Vagina (tissue), 2 donors: ENCODE measurements around the gene BAG5. TPM values are rescaled to one million over a fixed set of nuclear protein-coding genes. Genes with fewer than 3 reads are reported as not detected.

Experiments used
- DNase-seq, 2 donors: peaks; one replicate each; pipeline ENCODE4 v3.0.0-alpha.2; 2017; ENCODE audit errors: extremely low spot score in 2 of 2
- H3K27ac ChIP-seq: fragments of 200-600 bp; sonication (generic); one replicate; pipeline ENCODE4 v1.5.1; 2019
- H3K27me3 ChIP-seq: fragments of 200-600 bp; sonication (generic); one replicate; pipeline ENCODE4 v1.5.1; 2019
- H3K36me3 ChIP-seq, 2 donors: fragments of 200-600 bp; sonication (generic); one replicate each; pipeline ENCODE4 v1.5.1; 2017 to 2019
- H3K4me1 ChIP-seq: fragments of 200-600 bp; sonication (generic); one replicate; pipeline ENCODE4 v1.5.1; 2019
- H3K4me3 ChIP-seq, 2 donors: fragments of 200-600 bp; sonication (generic); 1 replicate in 1 of 2; 2 replicates in 1 of 2; pipeline ENCODE4 v1.5.1; 2016 to 2019
- H3K9me3 ChIP-seq: fragments of 200-600 bp; sonication (generic); one replicate; pipeline ENCODE4 v1.5.1; 2019
- CTCF ChIP-seq, 3 experiments: fragments of 450-650 bp in 2 of 3; fragments of 200-600 bp in 1 of 3; sonication (generic) in 1 of 3; IDR thresholded peaks; one replicate each; pipeline ENCODE4 v1.5.1; 2017 to 2019; ENCODE audit warnings: antibody characterized with exemption in 3 of 3, mild to moderate bottlenecking in 2 of 3, moderate library complexity in 2 of 3
- POLR2A ChIP-seq, 2 donors: fragments of 450-650 bp; IDR thresholded peaks; one replicate each; pipeline ENCODE4 v1.6.1; 2017; ENCODE audit warnings: antibody characterized with exemption in 2 of 2, mild to moderate bottlenecking in 2 of 2, moderate library complexity in 2 of 2
- POLR2AphosphoS5 ChIP-seq, 2 donors: sonication (generic); formaldehyde crosslinking; IDR thresholded peaks; one replicate each; pipeline ENCODE4 v1.9.0; 2017; ENCODE audit warnings: antibody characterized with exemption in 2 of 2, mild to moderate bottlenecking in 2 of 2, low read depth in 1 of 2; ENCODE audit not compliant: insufficient read depth in 1 of 2
- intact Hi-C: fragments of 100-400 bp; cut with DNase I; formaldehyde crosslinking; loops from one replicate; pipeline ENCODE4 v1.15.1; 2023
- total RNA-seq: library from RNA; depleted of rRNA; stranded (reverse); fragments of >200 nt; gene quantifications from one replicate; pipeline ENCODE4 v1.2.3, GENCODE V29; 2016

The BAG5 gene
- total RNA-seq, 1 donor from 2014 or later: 21.6 TPM

GRCh38 chr14:103520657-103521437 lies 41.6 kb downstream of the BAG5 start:
- TF ChIP-seq CTCF (IDR thresholded peaks at IDR 0.05): peak; percentile 18 to 69 (median 44)
- peak; percentile 9 to 86 for TF ChIP-seq POLR2AphosphoS5 (IDR thresholded peaks at IDR 0.05; ENCODE audit: insufficient read depth in 1 of 2, low read depth in 1 of 2)
- TF ChIP-seq POLR2A (IDR thresholded peaks at IDR 0.05): no peak
- intact Hi-C loops: loop anchor here (2.0 kb wide), 1 partner anchor 30 kb away; no protein-coding TSS in a partner anchor
- H3K4me1 ChIP-seq: peaks cover 51% of the 10 kb centered on the region

DNA sequence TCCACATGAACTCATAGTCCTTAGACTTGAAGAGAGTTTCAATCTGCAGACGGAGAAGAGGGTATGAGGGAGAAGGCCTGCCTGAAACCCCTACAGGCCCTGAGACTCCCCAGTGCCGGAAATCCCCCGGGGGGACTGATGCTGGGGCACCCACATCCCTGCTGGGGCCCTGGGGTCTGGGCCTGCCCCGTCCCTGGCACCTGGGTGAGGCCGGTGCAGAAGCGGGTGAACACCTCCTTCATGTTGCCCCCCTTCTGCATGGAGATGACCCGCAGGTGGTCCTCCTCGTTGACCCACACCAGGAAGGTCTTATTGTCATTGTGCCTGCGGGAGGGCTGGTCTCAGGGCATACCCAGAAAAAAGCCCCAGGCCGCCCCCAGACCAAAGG lies 42.2 kb downstream of the BAG5 start:
- Histone ChIP-seq H3K9me3 (no peaks in the 10 kb centered on the region), H3K4me1 (peaks cover 51% of the 10 kb centered on the region), H3K4me3 (peak overlapping the region; percentile 56 to 65), H3K36me3 (no peaks in the 10 kb centered on the region), H3K27me3 (no peaks in the 10 kb centered on the region), H3K27ac (peak overlapping the region; percentile 90)
- intact Hi-C loops: loop anchor here (2.0 kb wide), 1 partner anchor 31 kb away; no protein-coding TSS in a partner anchor
- no peak for DNase-seq
- TF ChIP-seq POLR2A (IDR thresholded peaks at IDR 0.05) (no peak), CTCF (IDR thresholded peaks at IDR 0.05) (no peak), POLR2AphosphoS5 (IDR thresholded peaks at IDR 0.05; ENCODE audit: insufficient read depth in 1 of 2, low read depth in 1 of 2) (no peak)

More at GRCh38 chr14:103520657-103521437, 41.6 kb downstream of the BAG5 start:
- H3K27ac ChIP-seq: peak overlapping the region; percentile 90
- no peaks in the 10 kb centered on the region for H3K36me3 ChIP-seq
- no peak for DNase-seq
- H3K27me3 ChIP-seq: no peaks in the 10 kb centered on the region
- H3K4me3 ChIP-seq: peak overlapping the region; percentile 56 to 65
- H3K9me3 ChIP-seq: no peaks in the 10 kb centered on the region

- Histone ChIP-seq H3K4me1 (peaks cover 55% of the 10 kb centered on the region), H3K4me3 (peak overlapping the region in 1 of 2 donors; percentile 56), H3K27ac (peak overlapping the region; percentile 90), H3K36me3 (no peaks in the 10 kb centered on the region), H3K27me3 (no peaks in the 10 kb centered on the region), H3K9me3 (no peaks in the 10 kb centered on the region)
- no peak for TF ChIP-seq CTCF (IDR thresholded peaks at IDR 0.05)
- TF ChIP-seq POLR2AphosphoS5 (IDR thresholded peaks at IDR 0.05; ENCODE audit: insufficient read depth in 1 of 2, low read depth in 1 of 2): no peak
- TF ChIP-seq POLR2A (IDR thresholded peaks at IDR 0.05): no peak
- no peak for DNase-seq
- intact Hi-C loops: loop anchor here (2.0 kb wide), 1 partner anchor 31 kb away; no protein-coding TSS in a partner anchor
Measured at GRCh38 chr14:103519837-103520212, 42.6 kb downstream of the BAG5 start.

DNA sequence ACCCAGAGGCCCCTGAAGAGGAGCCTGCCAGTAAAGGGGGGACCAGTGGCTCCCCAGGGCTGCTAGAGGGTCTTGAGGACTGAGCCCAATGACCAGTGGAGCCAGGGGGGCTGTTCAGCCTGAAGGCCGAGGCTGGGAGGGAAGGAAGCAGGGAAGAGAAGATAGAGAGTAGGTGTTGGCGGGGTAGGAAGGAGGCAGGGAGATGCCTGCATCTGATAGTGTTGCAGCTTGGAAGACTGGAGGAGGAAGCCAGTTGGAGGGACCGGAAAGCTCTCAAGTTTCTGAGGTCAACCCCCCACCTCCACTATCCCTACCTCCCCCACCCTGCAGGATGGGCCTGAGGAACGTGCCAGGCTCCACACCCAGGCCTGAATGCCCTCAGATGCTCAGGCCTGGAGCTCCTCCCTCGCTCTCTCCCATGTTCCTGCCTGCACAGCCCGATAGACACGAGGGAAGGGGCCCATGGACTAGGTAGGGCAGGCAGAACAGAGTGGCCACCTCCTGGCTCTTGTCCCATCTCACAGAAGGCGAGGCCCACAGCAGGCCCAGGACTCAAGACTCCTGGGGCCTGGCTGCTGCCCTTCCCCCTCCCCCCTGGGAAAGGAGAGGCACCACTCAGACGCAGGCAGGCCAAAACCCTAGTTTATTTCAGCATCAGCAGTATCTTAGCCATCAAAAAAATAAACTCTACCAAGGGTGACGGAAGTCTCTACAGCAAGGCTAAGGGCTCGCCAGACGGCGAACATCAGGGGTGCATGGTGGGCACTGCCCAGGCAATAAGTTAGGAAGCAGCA lies 43.2 kb downstream of the BAG5 start:
- Histone ChIP-seq H3K9me3 (no peaks in the 10 kb centered on the region), H3K27ac (peak overlapping the region; percentile 90), H3K4me1 (peaks cover 58% of the 10 kb centered on the region), H3K27me3 (no peaks in the 10 kb centered on the region), H3K36me3 (no peaks in the 10 kb centered on the region), H3K4me3 (no peak overlapping the region)
- no peak for DNase-seq
- no peak for TF ChIP-seq POLR2A (IDR thresholded peaks at IDR 0.05)
- intact Hi-C loops: no loop called here

DNA sequence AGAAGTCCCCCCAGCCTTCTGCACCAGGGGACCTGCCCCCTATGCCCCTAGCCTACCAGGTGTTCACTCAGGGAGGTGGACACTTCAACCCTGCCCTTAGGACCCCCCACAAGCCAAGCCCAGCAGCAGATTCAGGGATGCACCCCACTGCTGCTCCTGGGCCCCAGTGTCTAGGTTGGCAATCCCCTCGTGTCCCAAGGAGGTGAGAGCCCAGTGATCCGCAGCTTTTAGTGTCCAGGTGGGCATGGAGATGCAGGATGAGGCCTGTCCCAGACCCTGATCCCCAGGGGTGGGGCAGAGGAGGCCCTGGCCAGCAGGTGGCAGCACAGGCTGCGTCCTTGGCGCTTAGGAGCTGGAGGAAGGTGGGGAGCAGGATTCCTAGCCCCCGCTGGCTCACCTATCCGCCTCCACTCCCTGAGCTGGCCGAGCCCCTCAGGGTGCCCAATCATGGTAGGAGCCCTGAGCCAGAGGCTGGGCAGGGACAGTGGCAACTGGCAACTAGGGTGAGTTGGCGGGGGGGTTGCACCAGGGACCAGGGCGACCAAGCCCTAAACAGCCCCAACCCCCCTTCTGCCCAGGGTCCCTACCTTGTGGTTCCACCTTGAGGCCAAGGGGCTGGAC lies 43.9 kb downstream of the BAG5 start:
- H3K9me3 ChIP-seq: no peaks in the 10 kb centered on the region
- DNase-seq: no peak
- H3K27me3 ChIP-seq: no peaks in the 10 kb centered on the region
- H3K36me3 ChIP-seq: no peaks in the 10 kb centered on the region
- intact Hi-C loops: no loop called here
- no peak overlapping the region for H3K4me3 ChIP-seq
- TF ChIP-seq POLR2A (IDR thresholded peaks at IDR 0.05) (no peak), CTCF (IDR thresholded peaks at IDR 0.05) (peak; percentile 82 to 93 (median 84)), POLR2AphosphoS5 (IDR thresholded peaks at IDR 0.05; ENCODE audit: insufficient read depth in 1 of 2, low read depth in 1 of 2) (peak in 1 of 2 donors; percentile 4)
- H3K27ac ChIP-seq: peak overlapping the region; percentile 90
- peaks cover 65% of the 10 kb centered on the region for H3K4me1 ChIP-seq
